DOHH2 (cell line): ENCODE data around the gene TTLL7.

Source experiments
- CTCF ChIP-seq: fragments of 200-600 bp; sonication (generic); IDR thresholded peaks from one replicate; pipeline ENCODE4 v1.5.1; 2014; ENCODE audit warnings: antibody characterized with exemption, mild to moderate bottlenecking, low read depth, low read length; ENCODE audit not compliant: poor library complexity, severe bottlenecking
- EZH2phosphoT487 ChIP-seq: fragments of 200-600 bp; sonication (generic); IDR thresholded peaks from 2 replicates; pipeline ENCODE4 v1.6.1; 2017; ENCODE audit warnings: borderline replicate concordance, mild to moderate bottlenecking, antibody characterized with exemption, low read length, moderate library complexity, mixed read lengths

DNA sequence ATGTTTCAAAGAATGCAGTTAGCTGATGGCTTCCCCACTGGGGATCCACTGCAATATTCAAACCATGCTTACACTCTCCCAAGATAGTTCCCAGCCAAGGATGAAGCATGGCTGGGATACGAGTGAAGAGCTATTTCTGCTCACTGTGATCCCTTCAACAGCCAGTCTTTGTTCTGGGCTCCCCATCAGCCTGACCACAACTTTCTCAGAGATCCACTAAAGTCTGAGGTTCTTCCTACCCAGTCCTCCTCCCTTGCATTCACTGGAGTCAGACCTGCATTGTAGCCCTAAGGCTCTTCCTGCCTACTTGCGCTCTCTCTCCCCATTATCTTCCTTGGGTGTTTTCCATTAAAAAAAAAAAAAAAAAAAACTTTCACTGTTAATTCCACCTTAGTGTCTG is 101.4 kb downstream of the TTLL7 start:
- TF ChIP-seq EZH2phosphoT487 = no peak
- TF ChIP-seq CTCF = no peak
